HCT116 (cell line): ENCODE data around the gene MUC6.

Experiments used
- CEBPB ChIP-seq: IDR thresholded peaks from 2 replicates; pipeline ENCODE4 v1.6.1; 2012; ENCODE audit warnings: low read depth
- RAD21 ChIP-seq: IDR thresholded peaks from 2 replicates; pipeline ENCODE4 v1.6.1; 2012; ENCODE audit warnings: low read depth, mild to moderate bottlenecking
- SP1 ChIP-seq: IDR thresholded peaks from 2 replicates; pipeline ENCODE4 v1.6.1; 2012; ENCODE audit warnings: low read depth
- TF ChIP-seq, protein P1 (sequence below), 3 experiments: fragments of 200-600 bp in 1 of 3; sonication (generic) in 1 of 3; IDR thresholded peaks in 2 of 3; conservative IDR thresholded peaks in 1 of 3; 2 replicates each; pipeline ENCODE4 v1.5.1; 2012 to 2017; ENCODE audit warnings: low read depth in 2 of 3, low read length in 2 of 3, antibody characterized with exemption in 1 of 3, borderline replicate concordance in 1 of 3, control low read depth in 1 of 3, mild to moderate bottlenecking in 1 of 3, mixed read lengths in 1 of 3, mixed run types in 1 of 3, moderate library complexity in 1 of 3; ENCODE audit not compliant: insufficient read depth in 1 of 3

- TF ChIP-seq, protein P1, sequence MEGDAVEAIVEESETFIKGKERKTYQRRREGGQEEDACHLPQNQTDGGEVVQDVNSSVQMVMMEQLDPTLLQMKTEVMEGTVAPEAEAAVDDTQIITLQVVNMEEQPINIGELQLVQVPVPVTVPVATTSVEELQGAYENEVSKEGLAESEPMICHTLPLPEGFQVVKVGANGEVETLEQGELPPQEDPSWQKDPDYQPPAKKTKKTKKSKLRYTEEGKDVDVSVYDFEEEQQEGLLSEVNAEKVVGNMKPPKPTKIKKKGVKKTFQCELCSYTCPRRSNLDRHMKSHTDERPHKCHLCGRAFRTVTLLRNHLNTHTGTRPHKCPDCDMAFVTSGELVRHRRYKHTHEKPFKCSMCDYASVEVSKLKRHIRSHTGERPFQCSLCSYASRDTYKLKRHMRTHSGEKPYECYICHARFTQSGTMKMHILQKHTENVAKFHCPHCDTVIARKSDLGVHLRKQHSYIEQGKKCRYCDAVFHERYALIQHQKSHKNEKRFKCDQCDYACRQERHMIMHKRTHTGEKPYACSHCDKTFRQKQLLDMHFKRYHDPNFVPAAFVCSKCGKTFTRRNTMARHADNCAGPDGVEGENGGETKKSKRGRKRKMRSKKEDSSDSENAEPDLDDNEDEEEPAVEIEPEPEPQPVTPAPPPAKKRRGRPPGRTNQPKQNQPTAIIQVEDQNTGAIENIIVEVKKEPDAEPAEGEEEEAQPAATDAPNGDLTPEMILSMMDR (IDR thresholded peaks at IDR 0.05 in 2 of 3, conservative IDR thresholded peaks at IDR 0.05 in 1 of 3; ENCODE audit: borderline replicate concordance in 1 of 3, insufficient read depth in 1 of 3, low read depth in 2 of 3, low read length in 2 of 3): no peak
- TF ChIP-seq RAD21 (no peak), CEBPB (no peak), SP1 (no peak)
Observed at GRCh38 chr11:1014276-1014675, 22.2 kb downstream of the MUC6 start.
